HCT116 (cell line): ENCODE data around the gene GABARAP. TPM values are rescaled to one million over a fixed set of nuclear protein-coding genes. Genes with fewer than 3 reads are reported as not detected.

Experiments
- ATAC-seq: fragments of 200-7000 bp; cut with Tn5 transposase; 2 replicates; pipeline ENCODE4 v1.9.1; 2020; ENCODE audit warnings: mild to moderate bottlenecking, moderate library complexity
- BruUV-seq: library from RNA; stranded (reverse); fragments of 400-500 nt; replicated peaks from 2 replicates; lab custom pipeline; 2021; lab: Mats Ljungman, UMichigan
- CTCF ChIA-PET: fragments of 300-600 bp; sonication (Branson Sonifier 250); formaldehyde crosslinking; loops from one replicate; lab custom pipeline; 2021; ENCODE audit warnings: antibody characterized with exemption; lab: Charles Lee
- POLR2A ChIA-PET: fragments of 300-600, 350-600 bp; sonication (Branson Sonifier 250); formaldehyde crosslinking; loops from one replicate; lab custom pipeline; 2021; ENCODE audit warnings: antibody characterized with exemption; lab: Charles Lee
- RAD21 ChIA-PET, 2 experiments: fragments of 300-600 bp; sonication (Branson Sonifier 250); formaldehyde crosslinking; loops; one replicate each; lab custom pipeline; 2023; ENCODE audit warnings: low total read pairs in 2 of 2; ENCODE audit not compliant: uncharacterized antibody in 2 of 2, unreplicated experiment in 2 of 2, low non-redundant PET in 1 of 2; lab: Charles Lee
- DNase-seq: peaks from one replicate; pipeline ENCODE4 v3.0.0-alpha.2; 2010; ENCODE audit warnings: low read depth, low spot score
- H2AFZ ChIP-seq: fragments of 200-600 bp; shearing (Covaris generic), sonication (generic); 2 replicates; pipeline ENCODE4 v1.6.1; 2017; ENCODE audit warnings: low read depth, mixed run types, mixed read lengths, antibody characterized with exemption, low read length; ENCODE audit not compliant: poor library complexity, severe bottlenecking
- H3K27ac ChIP-seq: 2 replicates; pipeline ENCODE4 v1.5.1; 2012; ENCODE audit warnings: low read depth, low read length
- H3K27me3 ChIP-seq: fragments of 200-600 bp; sonication (generic); 2 replicates; pipeline ENCODE4 v1.6.1; 2016; ENCODE audit warnings: mixed run types, low read length, mixed read lengths; ENCODE audit not compliant: insufficient read depth
- H3K36me3 ChIP-seq, 2 experiments: fragments of 200-500 bp in 1 of 2; fragments of 200-600 bp in 1 of 2; sonication (Bioruptor generic) in 1 of 2; sonication (generic) in 1 of 2; 2 replicates each; pipeline versions ENCODE4 v1.5.1 to v1.6.1; 2014 to 2016; ENCODE audit warnings: low read length in 2 of 2, inconsistent platforms in 1 of 2, mixed read lengths in 1 of 2, mixed run types in 1 of 2; ENCODE audit not compliant: insufficient read depth in 2 of 2, control insufficient read depth in 1 of 2
- H3K4me1 ChIP-seq, 2 experiments: fragments of 200-600 bp in 1 of 2; sonication (generic) in 1 of 2; 2 replicates each; pipeline versions ENCODE4 v1.5.1 to v1.6.1; 2012 to 2017; ENCODE audit warnings: low read length in 2 of 2, inconsistent platforms in 1 of 2, mild to moderate bottlenecking in 1 of 2, mixed read lengths in 1 of 2, mixed run types in 1 of 2, moderate library complexity in 1 of 2; ENCODE audit not compliant: insufficient read depth in 2 of 2, control insufficient read depth in 1 of 2
- H3K4me2 ChIP-seq: fragments of 200-600 bp; sonication (generic); 2 replicates; pipeline ENCODE4 v1.6.1; 2017; ENCODE audit warnings: mixed run types, low read length, mixed read lengths
- H3K4me3 ChIP-seq, 2 experiments: fragments of 200-600 bp in 1 of 2; sonication (generic) in 1 of 2; replicated peaks in 1 of 2; 2 replicates each; pipeline ENCODE4 v1.5.1; 2011 to 2016; ENCODE audit warnings: low read length in 2 of 2, control low read depth in 1 of 2, low read depth in 1 of 2, mild to moderate bottlenecking in 1 of 2, mixed read lengths in 1 of 2, mixed run types in 1 of 2
- H3K79me2 ChIP-seq: fragments of 200-600 bp; sonication (generic); 2 replicates; pipeline ENCODE4 v1.6.1; 2017; ENCODE audit warnings: mild to moderate bottlenecking, mixed run types, low read length, moderate library complexity, mixed read lengths; ENCODE audit not compliant: insufficient read depth
- H3K9ac ChIP-seq: fragments of 200-600 bp; sonication (generic); 2 replicates; pipeline ENCODE4 v1.6.1; 2016; ENCODE audit warnings: low read length, mixed read lengths
- H3K9me2 ChIP-seq: fragments of 200-600 bp; sonication (generic), shearing (Covaris generic); 2 replicates; pipeline ENCODE4 v1.6.1; 2017; ENCODE audit warnings: mixed run types, mild to moderate bottlenecking, moderate library complexity; ENCODE audit not compliant: insufficient read depth
- H3K9me3 ChIP-seq, 2 experiments: fragments of 200-500 bp in 1 of 2; fragments of 200-600 bp in 1 of 2; sonication (Bioruptor generic) in 1 of 2; sonication (generic) in 1 of 2; 2 replicates each; pipeline ENCODE4 v1.6.1; 2014 to 2017; ENCODE audit warnings: low read length in 2 of 2, mixed read lengths in 2 of 2, inconsistent platforms in 1 of 2, low read depth in 1 of 2, mild to moderate bottlenecking in 1 of 2, mixed run types in 1 of 2, moderate library complexity in 1 of 2; ENCODE audit not compliant: control insufficient read depth in 1 of 2, insufficient read depth in 1 of 2
- H4K20me1 ChIP-seq: fragments of 200-600 bp; sonication (generic), shearing (Covaris generic); 2 replicates; pipeline ENCODE4 v1.6.1; 2017; ENCODE audit warnings: mixed run types, mild to moderate bottlenecking, moderate library complexity; ENCODE audit not compliant: insufficient read depth
- CBX3 ChIP-seq: IDR thresholded peaks from 2 replicates; pipeline ENCODE4 v1.6.1; 2012; ENCODE audit warnings: low read depth
- EZH2phosphoT487 ChIP-seq: fragments of 200-600 bp; IDR thresholded peaks from 2 replicates; pipeline ENCODE4 v1.6.1; 2018; ENCODE audit warnings: antibody characterized with exemption, borderline replicate concordance
- POLR2A ChIP-seq: IDR thresholded peaks from 2 replicates; pipeline ENCODE4 v1.7.0; 2011; ENCODE audit warnings: borderline replicate concordance; ENCODE audit not compliant: insufficient read depth, insufficient read length; ENCODE audit errors: extremely low read depth
- POLR2AphosphoS5 ChIP-seq: IDR thresholded peaks from 2 replicates; pipeline ENCODE4 v1.6.1; 2011; ENCODE audit warnings: mild to moderate bottlenecking, low read depth, low read length, moderate library complexity
- SP1 ChIP-seq: IDR thresholded peaks from 2 replicates; pipeline ENCODE4 v1.6.1; 2012; ENCODE audit warnings: low read depth
- ZFX ChIP-seq: fragments of 450-650 bp; IDR thresholded peaks from 2 replicates; pipeline ENCODE4 v1.6.1; 2017
- ZNF274 ChIP-seq: fragments of 200-500 bp; sonication (Bioruptor generic); IDR thresholded peaks from 2 replicates; pipeline ENCODE4 v1.6.1; 2014; ENCODE audit warnings: mild to moderate bottlenecking, low read depth, low read length, inconsistent platforms
- intact Hi-C: fragments of 100-400 bp; cut with micrococcal nuclease; formaldehyde crosslinking; loops from 2 replicates; pipeline ENCODE4 v1.10.0; 2022
- total RNA-seq: library from RNA; stranded (reverse); gene quantifications from one replicate; pipeline ENCODE4 v1.2.1, GENCODE V29; 2021; ENCODE audit not compliant: unreplicated experiment
- TF ChIP-seq, protein P1 (sequence below): IDR thresholded peaks from 2 replicates; pipeline ENCODE4 v1.6.1; 2012
- TF ChIP-seq, protein P2 (sequence below): IDR thresholded peaks from 2 replicates; pipeline ENCODE4 v1.6.1; 2012

GABARAP gene
- total RNA-seq, 1 experiment from 2014 or later, result 287 TPM

DNA sequence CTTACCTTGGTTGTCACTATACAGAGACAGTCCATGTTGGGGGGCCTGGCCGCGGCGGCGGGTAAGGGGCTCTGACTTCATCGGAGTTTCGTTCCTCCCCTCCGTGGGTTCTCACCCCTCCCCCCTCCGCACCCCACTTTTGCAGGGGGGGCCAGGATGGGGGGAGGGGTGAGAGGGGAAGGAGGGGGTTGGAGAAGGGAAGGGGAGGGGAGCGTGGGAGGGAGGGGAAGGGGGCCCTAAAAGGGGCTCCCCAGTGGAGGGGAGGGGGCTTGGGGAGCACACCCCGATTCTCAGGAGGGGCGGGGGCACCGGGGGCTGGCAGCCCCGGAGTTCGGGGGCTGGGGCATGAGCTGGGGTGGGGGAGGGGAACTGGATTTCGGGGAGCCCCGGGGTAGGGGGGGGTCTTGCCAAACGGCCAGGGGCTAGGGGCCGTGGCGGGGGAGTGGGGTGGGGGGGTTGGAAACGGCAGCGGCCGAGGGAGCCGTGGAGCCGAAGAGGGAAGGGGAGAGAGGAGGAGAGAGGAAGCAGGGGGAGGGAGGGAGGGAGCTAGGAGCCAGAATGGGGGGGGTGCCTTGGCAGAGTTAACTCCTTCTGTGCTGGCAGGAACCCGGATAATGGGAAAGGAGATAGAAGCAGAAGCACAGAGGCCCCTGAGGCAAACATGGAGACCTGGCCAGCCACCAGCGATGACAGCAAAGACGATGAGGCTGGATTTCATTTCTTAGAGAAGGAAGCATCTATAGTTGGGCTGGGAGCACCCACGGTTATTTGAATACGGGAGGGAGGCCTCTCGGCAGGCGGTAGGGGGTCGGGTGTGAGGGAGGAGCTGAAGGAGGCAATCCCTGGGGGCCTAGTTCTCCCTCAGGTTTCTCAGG is 24.9 kb downstream of the GABARAP start:
- H3K4me2 ChIP-seq, result peak overlapping the region; percentile 64
- TF ChIP-seq CBX3, result no peak
- no peak for TF ChIP-seq EZH2phosphoT487
- TF ChIP-seq SP1, result no peak
- TF ChIP-seq ZNF274, result no peak
- TF ChIP-seq, protein P1, sequence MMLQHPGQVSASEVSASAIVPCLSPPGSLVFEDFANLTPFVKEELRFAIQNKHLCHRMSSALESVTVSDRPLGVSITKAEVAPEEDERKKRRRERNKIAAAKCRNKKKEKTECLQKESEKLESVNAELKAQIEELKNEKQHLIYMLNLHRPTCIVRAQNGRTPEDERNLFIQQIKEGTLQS, result no peak
- TF ChIP-seq, protein P2, sequence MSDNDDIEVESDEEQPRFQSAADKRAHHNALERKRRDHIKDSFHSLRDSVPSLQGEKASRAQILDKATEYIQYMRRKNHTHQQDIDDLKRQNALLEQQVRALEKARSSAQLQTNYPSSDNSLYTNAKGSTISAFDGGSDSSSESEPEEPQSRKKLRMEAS, result no peak
- no peak for TF ChIP-seq POLR2AphosphoS5
- TF ChIP-seq ZFX, result no peak
- TF ChIP-seq POLR2A, result no peak

More for the DNA sequence above, 24.9 kb downstream of the GABARAP start:
- POLR2A ChIA-PET, result interaction anchor here (2.8 kb wide), 1 partner anchor 25 kb away, joined by 13 read pairs; the partner anchor contains the start of gene GABARAP
- H3K4me3 ChIP-seq, result peak overlapping the region; percentile 41 to 50
- intact Hi-C loops, result no loop called here
- RAD21 ChIA-PET, result no interaction called here
- DNase-seq, result no peak
- H2AFZ ChIP-seq, result no peak overlapping the region
- H3K36me3 ChIP-seq, result peaks cover 5 to 14% of the 10 kb centered on the region in 2 experiments; a peak in 3 of 4 replicates
- H4K20me1 ChIP-seq, result no peaks in the 10 kb centered on the region
- H3K9me3 ChIP-seq, result no peaks in the 10 kb centered on the region
- CTCF ChIA-PET, result interaction anchor here (0.9 to 1.4 kb wide), 2 partner anchors 79 to 171 kb away, joined by 3 to 4 read pairs; no protein-coding TSS in a partner anchor
- H3K9ac ChIP-seq, result peak overlapping the region; percentile 27
- no peaks in the 10 kb centered on the region for H3K9me2 ChIP-seq
- no peak for ATAC-seq
- H3K27me3 ChIP-seq, result no peaks in the 10 kb centered on the region
- no peak overlapping the region for H3K27ac ChIP-seq
- BruUV-seq, result no TSS peak
- peaks cover 14 to 70% of the 10 kb centered on the region in 2 experiments; a peak in 3 of 4 replicates for H3K4me1 ChIP-seq
- peaks cover 24% of the 10 kb centered on the region for H3K79me2 ChIP-seq
